ENCODE results near the gene SESN3. TPM values are rescaled to one million over a fixed set of nuclear protein-coding genes. Genes with fewer than 3 reads are reported as not detected.

SESN3 gene
- total RNA-seq, 1 experiment from 2014 or later: 34.9 TPM

GRCh38 chr11:95239871-95240649 lies 9.1 kb upstream of the SESN3 start (continued):
- TF ChIP-seq ZSCAN18 (CRISPR knock-in tag; IDR thresholded peaks at IDR 0.05): no peak

- no peak overlapping the region for H3K4me3 Mint-ChIP-seq
- H3K4me1 Mint-ChIP-seq: peaks cover 50% of the 10 kb centered on the region
- H3K27me3 Mint-ChIP-seq (ENCODE audit: low read depth): peaks cover 33% of the 10 kb centered on the region
- H3K27ac Mint-ChIP-seq: peak overlapping the region; percentile 71; the same call in 1 of the 2 replicates
- H3K9me3 Mint-ChIP-seq: no peaks in the 10 kb centered on the region
- TF ChIP-seq ATF2 (CRISPR knock-in tag; IDR thresholded peaks at IDR 0.05; ENCODE audit: borderline replicate concordance, low read depth): no peak
- no peak for TF ChIP-seq CTCF (IDR thresholded peaks at IDR 0.05)
- TF ChIP-seq E2F1 (CRISPR knock-in tag; IDR thresholded peaks at IDR 0.05): no peak
- no peak for TF ChIP-seq SMAD4 (CRISPR knock-in tag; IDR thresholded peaks at IDR 0.05)
- no peak for TF ChIP-seq ATF1 (CRISPR knock-in tag; IDR thresholded peaks at IDR 0.05)
- no peak for TF ChIP-seq AFF4 (CRISPR knock-in tag; IDR thresholded peaks at IDR 0.05; ENCODE audit: borderline replicate concordance)
- TF ChIP-seq E2F4 (CRISPR knock-in tag; IDR thresholded peaks at IDR 0.05; ENCODE audit: borderline replicate concordance, low read depth): no peak
- TF ChIP-seq GRHL2 (CRISPR knock-in tag; IDR thresholded peaks at IDR 0.05; ENCODE audit: insufficient replicate concordance, severe bottlenecking): no peak
- no peak for TF ChIP-seq NR3C1 (CRISPR knock-in tag; conservative IDR thresholded peaks at IDR 0.05; ENCODE audit: low read depth)
- TF ChIP-seq ZBTB43 (CRISPR knock-in tag; IDR thresholded peaks at IDR 0.05): no peak
- no peak for TF ChIP-seq ZNF138 (CRISPR knock-in tag; conservative IDR thresholded peaks at IDR 0.05)
- no peaks in the 10 kb centered on the region for H3K36me3 Mint-ChIP-seq
- ATAC-seq (no peak), DNase-seq (ENCODE audit: low spot score) (no peak)
- ChIA-PET CTCF (interaction anchor here (1.1 to 5.5 kb wide), 5 partner anchors 20 to 172 kb away, joined by 3 to 33 read pairs (median 4); no protein-coding TSS in a partner anchor), POLR2A (interaction anchor here (1.0 to 2.3 kb wide), 3 partner anchors 13 to 22 kb away, joined by 3 to 8 read pairs (median 5); no protein-coding TSS in a partner anchor)
Measured at GRCh38 chr11:95232666-95233065, 1.7 kb upstream of the SESN3 start.

Measured in WTC11 (cell line).